Mucosa of rectum (tissue), 2 donors: ENCODE results near the gene MRPL55.

ENCODE experiments used
- H3K27ac ChIP-seq, 2 donors: one replicate each; pipeline ENCODE4 v1.7.0; 2013; ENCODE audit warnings: inconsistent platforms in 2 of 2, low read depth in 2 of 2, low read length in 2 of 2
- H3K27me3 ChIP-seq, 2 donors: one replicate each; pipeline ENCODE4 v1.7.0; 2013; ENCODE audit warnings: low read length in 2 of 2; ENCODE audit not compliant: control insufficient read depth in 2 of 2, insufficient read depth in 2 of 2
- H3K36me3 ChIP-seq, 2 donors: one replicate each; pipeline ENCODE4 v1.7.0; 2013; ENCODE audit warnings: low read length in 2 of 2; ENCODE audit not compliant: control insufficient read depth in 2 of 2, insufficient read depth in 2 of 2
- H3K4me1 ChIP-seq, 2 donors: one replicate each; pipeline ENCODE4 v1.7.0; 2013; ENCODE audit warnings: low read length in 2 of 2, mild to moderate bottlenecking in 1 of 2; ENCODE audit not compliant: control insufficient read depth in 2 of 2, insufficient read depth in 2 of 2
- H3K4me3 ChIP-seq, 2 donors: one replicate each; pipeline ENCODE4 v1.7.0; 2013; ENCODE audit warnings: low read length in 2 of 2
- H3K9ac ChIP-seq, 2 donors: one replicate each; pipeline ENCODE4 v1.7.0; 2013; ENCODE audit warnings: low read length in 2 of 2, low read depth in 1 of 2, mild to moderate bottlenecking in 1 of 2
- H3K9me3 ChIP-seq, 2 donors: one replicate each; pipeline ENCODE4 v1.7.0; 2013; ENCODE audit warnings: low read length in 2 of 2; ENCODE audit not compliant: control insufficient read depth in 2 of 2
- donor health status: healthy.
- donor health status: Normal muscosa, but diverticular disease.

The MRPL55 gene

GRCh38 chr1:228141226-228142044 is 32.3 kb upstream of the MRPL55 start:
- Histone ChIP-seq H3K9ac (peak overlapping the region; percentile 95 to 99), H3K27me3 (no peaks in the 10 kb centered on the region), H3K4me3 (peak overlapping the region; percentile 85 to 90), H3K36me3 (peaks cover 5 to 10% of the 10 kb centered on the region in 2 donors), H3K9me3 (no peaks in the 10 kb centered on the region), H3K4me1 (peaks cover 21 to 22% of the 10 kb centered on the region in 2 donors), H3K27ac (peak overlapping the region; percentile 98 to 100)

DNA sequence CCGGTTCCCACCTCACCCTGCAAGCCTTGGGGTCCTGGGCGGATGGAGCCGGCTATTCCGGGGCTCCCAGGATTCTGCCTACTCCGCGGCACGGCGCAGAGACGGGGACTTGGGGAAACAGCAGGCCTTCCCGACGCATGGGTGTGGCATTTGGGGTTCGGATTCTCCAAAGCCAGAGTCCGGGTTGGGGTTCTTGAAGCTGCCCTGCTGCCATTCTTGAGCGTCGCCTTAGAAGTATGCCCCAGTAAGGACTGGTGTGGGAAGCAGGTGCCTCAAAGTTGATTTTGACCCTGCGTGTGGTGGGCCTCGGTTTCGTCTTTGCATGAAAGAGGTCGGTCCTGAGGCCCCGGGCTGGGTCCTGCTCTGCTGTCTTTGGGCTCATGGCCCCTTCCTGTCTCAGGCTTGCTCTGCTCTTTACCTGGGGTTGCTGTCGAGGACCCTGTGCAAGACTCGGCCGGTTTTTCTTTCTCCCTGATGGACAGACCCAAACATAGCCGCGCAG is 31.7 kb upstream of the MRPL55 start:
- Histone ChIP-seq H3K4me3 (peak overlapping the region; percentile 85 to 90), H3K27me3 (no peaks in the 10 kb centered on the region), H3K9ac (peak overlapping the region; percentile 95 to 99), H3K27ac (peak overlapping the region; percentile 98 to 100), H3K36me3 (peaks cover 0 to 7% of the 10 kb centered on the region in 2 donors), H3K4me1 (peaks cover 21 to 22% of the 10 kb centered on the region in 2 donors), H3K9me3 (no peaks in the 10 kb centered on the region)

DNA sequence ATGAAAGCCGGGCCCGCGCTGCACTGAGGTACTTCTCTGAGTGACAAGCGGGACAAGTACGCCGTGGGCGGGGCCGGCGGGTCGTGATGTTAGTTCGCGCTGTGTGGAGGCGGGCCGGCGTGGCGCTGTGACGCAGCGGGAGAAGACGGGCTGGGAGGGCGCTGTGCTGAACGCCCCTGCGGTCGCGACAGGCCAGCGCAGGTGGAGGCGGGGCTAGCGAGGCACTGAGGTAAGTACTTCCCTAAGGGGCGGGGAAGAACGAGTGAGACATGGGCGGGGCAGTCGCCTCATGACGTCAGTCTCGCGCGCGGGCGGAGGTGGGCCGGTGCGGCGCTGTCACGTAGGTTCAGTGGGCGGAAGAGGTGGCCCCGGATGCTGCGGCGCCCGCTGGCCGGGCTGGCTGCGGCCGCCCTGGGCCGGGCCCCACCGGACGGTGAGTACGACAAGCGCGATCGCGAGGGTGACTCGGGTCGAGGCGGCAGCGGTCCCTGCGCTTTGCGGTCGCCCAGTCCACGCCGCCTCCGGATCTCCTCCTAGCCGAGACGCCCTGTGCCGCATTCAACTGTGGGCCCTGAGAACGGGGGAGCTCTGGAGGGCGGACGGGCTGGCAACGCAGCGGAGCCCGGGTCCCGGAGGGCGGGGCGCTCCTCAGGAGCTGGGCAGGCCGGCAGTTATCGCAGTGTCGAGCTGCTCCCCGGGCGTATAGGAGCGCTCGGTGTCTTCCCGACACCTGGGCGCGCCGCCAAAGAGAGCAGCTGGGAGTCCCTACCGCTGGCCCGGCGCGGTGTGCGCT is 31.0 kb upstream of the MRPL55 start, which contains the start of gene GUK1:
Gene GUK1, plus strand, starts transcription at position 349 of the 793 bp plus-strand sequence. Its CDS starts 24 bp downstream, at position 373.
- Histone ChIP-seq H3K27me3 (no peaks in the 10 kb centered on the region), H3K4me3 (peak within 1 kb of the TSS; percentile 85 to 90), H3K36me3 (peaks cover 0 to 6% of the 10 kb centered on the region in 2 donors), H3K27ac (peak within 1 kb of the TSS; percentile 98 to 100), H3K4me1 (peaks cover 21 to 22% of the 10 kb centered on the region in 2 donors), H3K9me3 (no peaks in the 10 kb centered on the region), H3K9ac (peak within 1 kb of the TSS; percentile 95 to 99)

DNA sequence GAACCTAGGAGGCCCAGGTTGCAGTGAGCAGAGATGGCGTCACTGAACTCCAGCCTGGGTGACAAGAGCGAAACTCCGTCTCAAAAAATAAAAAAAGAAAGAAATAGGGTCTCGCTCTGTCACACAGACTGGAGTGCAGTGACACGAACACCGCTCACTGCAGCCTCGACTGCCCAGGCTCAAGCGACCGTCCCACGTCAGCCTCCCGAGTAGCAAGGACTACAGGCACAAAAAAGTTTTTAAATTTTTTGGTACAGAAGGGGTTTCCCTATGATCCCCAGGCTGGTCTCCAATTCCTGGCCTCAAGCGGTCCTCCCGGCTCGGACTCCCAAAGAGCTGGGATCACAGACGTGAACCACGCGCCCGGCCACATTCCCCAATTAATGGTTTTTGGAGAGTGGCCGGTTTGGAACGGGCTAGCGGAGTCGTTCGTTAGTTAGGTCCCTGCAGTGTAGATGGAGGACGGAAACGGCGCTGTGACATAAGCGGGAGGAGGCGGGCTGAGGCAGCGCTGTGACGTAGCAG is 30.4 kb upstream of the MRPL55 start:
- H3K9ac ChIP-seq, result peak overlapping the region; percentile 72 to 95
- no peaks in the 10 kb centered on the region for H3K27me3 ChIP-seq
- H3K27ac ChIP-seq, result peak overlapping the region; percentile 98 to 100
- peaks cover 0 to 6% of the 10 kb centered on the region in 2 donors for H3K36me3 ChIP-seq
- peak overlapping the region; percentile 85 to 90 for H3K4me3 ChIP-seq
- peaks cover 21 to 22% of the 10 kb centered on the region in 2 donors for H3K4me1 ChIP-seq
- no peaks in the 10 kb centered on the region for H3K9me3 ChIP-seq

DNA sequence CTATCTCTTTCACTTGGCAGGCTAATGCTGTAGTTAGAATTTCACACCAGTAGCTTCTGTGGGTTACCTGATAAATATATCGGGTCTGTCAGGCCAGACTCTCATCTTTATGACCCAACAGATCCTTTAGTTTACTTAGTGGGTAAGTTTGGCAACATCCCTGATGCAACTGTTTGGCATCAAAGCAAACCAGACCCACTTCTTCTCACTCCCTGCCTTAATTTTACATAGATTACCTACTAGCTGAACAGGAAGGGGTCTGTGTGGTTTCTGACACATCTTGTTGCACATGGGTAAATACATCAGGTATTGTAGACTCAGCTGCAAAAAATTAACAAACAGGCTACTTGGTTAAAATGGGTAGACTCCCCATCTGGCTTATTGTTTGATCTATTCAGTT is 27.8 kb upstream of the MRPL55 start:
- no peak overlapping the region for H3K9ac ChIP-seq
- no peaks in the 10 kb centered on the region for H3K9me3 ChIP-seq
- no peak overlapping the region for H3K4me3 ChIP-seq
- H3K4me1 ChIP-seq, result peaks cover 9 to 11% of the 10 kb centered on the region in 2 donors
- H3K27ac ChIP-seq, result no peak overlapping the region
- H3K36me3 ChIP-seq, result peaks cover 0 to 3% of the 10 kb centered on the region in 2 donors
- H3K27me3 ChIP-seq, result no peaks in the 10 kb centered on the region

DNA sequence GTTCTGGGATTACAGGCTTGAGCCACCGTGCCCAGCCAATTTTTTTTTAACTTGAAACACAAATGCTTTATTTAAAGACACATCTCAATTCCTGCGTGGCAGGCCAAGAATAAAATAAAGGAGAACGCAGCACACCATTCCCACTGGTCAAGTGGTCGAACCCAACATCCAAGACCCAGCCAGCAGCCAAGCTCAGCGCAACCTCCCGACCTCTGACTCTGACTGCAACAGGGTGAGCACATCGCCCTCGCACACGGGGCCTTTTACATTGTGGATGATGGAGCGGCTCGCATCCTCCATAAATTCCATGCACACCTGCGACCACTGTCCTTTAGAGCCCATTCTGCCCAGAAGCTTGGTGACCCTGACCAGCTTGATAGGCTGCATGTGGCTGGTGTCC is 25.5 kb upstream of the MRPL55 start:
- H3K36me3 ChIP-seq, result no peaks in the 10 kb centered on the region
- no peak overlapping the region for H3K4me3 ChIP-seq
- no peak overlapping the region for H3K27ac ChIP-seq
- H3K9me3 ChIP-seq, result no peaks in the 10 kb centered on the region
- H3K4me1 ChIP-seq, result no peaks in the 10 kb centered on the region
- H3K27me3 ChIP-seq, result no peaks in the 10 kb centered on the region
- no peak overlapping the region for H3K9ac ChIP-seq

DNA sequence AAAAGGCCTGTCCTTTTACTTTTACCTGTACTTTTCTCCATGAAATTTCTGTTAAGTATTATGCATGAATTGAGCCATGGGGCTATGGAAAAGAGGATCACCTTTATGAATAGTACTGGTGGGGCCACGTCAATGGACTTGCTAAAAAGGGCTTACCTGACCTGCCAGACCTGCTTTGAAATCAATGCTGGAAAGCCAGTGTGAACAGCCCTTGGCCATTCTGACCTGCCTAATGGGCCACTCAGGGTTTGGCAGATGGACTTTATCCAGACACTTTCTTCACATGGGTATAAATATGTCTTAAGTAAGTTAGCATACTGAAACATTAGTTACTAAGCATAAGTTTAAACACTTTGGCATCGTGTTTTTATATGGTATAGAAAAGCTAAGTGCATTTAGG is 22.7 kb upstream of the MRPL55 start:
- Histone ChIP-seq H3K9me3 (no peaks in the 10 kb centered on the region), H3K4me3 (no peak overlapping the region), H3K36me3 (no peaks in the 10 kb centered on the region), H3K27ac (no peak overlapping the region), H3K4me1 (no peaks in the 10 kb centered on the region), H3K9ac (no peak overlapping the region), H3K27me3 (no peaks in the 10 kb centered on the region)

GRCh38 chr1:228125185-228125584 is 16.1 kb upstream of the MRPL55 start:
- Histone ChIP-seq H3K27me3 (peaks cover 0 to 2% of the 10 kb centered on the region in 2 donors), H3K4me1 (no peaks in the 10 kb centered on the region), H3K4me3 (no peak overlapping the region), H3K9ac (no peak overlapping the region), H3K27ac (no peak overlapping the region), H3K9me3 (no peaks in the 10 kb centered on the region), H3K36me3 (no peaks in the 10 kb centered on the region)

DNA sequence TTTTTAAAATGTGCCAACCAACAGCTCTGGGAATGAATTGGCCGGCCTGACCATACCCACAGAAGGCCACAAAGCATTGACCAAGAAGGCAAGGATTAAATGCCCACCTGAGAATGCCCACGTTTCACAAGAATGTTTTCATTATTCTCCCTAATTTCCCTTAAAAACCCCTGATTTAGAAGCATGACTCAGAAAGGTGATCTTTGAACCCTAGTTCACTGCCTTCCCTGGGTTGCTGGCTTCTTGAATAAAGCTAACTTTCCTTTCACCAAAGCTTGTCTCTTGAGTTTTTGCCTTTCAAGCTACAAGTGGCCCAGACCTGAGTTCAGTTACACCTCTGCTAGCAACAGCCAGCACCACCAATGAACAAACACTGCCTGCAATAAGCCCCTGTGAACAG is 14.4 kb upstream of the MRPL55 start:
- no peak overlapping the region for H3K4me3 ChIP-seq
- H3K27me3 ChIP-seq, result peaks cover 0 to 2% of the 10 kb centered on the region in 2 donors
- no peaks in the 10 kb centered on the region for H3K9me3 ChIP-seq

More for the DNA sequence above, 14.4 kb upstream of the MRPL55 start:
- no peaks in the 10 kb centered on the region for H3K4me1 ChIP-seq
- H3K36me3 ChIP-seq, result no peaks in the 10 kb centered on the region
- no peak overlapping the region for H3K27ac ChIP-seq
- no peak overlapping the region for H3K9ac ChIP-seq
